ENCODE data around the gene DMRTC1B.
"Not testable (repeated sequence)": the region's sequence is repeated elsewhere in the genome, so short reads cannot be mapped to it uniquely, and the experiment has no call there.

DNA sequence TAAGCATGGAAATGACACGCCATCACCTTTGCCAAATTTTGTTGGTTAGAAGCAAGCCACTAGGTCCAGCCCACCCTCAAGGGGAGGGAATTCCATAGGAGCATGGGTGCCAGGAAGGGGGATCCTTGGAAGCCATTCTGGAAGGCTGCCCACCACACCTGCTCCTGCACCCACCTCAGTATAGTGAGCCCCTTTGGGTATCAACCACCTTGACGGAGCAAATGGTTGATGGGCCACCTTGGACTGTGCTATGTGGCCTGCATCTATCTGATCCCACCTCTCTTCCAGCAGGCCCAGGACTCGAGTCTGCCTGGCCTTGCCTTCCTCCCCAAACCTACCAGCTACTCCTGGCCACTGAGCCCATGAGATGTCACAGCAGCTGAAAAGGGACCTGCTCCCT lies 13.7 kb downstream of the DMRTC1B start:
- not testable (repeated sequence) for TF ChIP-seq POLR2AphosphoS5, POLR2A, POU2F2, TAF1, SPI1 (IDR thresholded peaks at IDR 0.05; ENCODE audit: low read depth, low read length)
